ENCODE measurements around the gene OR10G7.

DNA sequence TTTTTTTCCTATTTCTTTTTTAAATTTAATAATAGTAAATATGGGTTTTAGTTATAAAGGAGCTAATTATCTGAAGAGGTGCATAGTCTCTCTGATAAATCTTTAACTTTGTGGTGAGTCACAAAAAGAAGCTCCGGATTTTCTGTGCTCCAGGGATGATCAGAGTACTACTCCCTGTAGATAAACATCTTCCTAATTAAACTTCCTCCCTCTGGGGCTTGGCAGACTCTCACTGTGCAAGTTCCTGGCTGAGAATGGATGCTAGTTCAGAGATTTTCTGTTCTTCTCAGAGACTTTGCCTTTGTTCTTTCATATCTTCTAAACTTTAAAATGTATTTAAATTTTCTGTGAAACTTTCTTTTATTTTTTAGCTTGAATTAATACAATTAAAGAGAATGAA, at the start of gene OR10G7:
- TF ChIP-seq, protein P1, sequence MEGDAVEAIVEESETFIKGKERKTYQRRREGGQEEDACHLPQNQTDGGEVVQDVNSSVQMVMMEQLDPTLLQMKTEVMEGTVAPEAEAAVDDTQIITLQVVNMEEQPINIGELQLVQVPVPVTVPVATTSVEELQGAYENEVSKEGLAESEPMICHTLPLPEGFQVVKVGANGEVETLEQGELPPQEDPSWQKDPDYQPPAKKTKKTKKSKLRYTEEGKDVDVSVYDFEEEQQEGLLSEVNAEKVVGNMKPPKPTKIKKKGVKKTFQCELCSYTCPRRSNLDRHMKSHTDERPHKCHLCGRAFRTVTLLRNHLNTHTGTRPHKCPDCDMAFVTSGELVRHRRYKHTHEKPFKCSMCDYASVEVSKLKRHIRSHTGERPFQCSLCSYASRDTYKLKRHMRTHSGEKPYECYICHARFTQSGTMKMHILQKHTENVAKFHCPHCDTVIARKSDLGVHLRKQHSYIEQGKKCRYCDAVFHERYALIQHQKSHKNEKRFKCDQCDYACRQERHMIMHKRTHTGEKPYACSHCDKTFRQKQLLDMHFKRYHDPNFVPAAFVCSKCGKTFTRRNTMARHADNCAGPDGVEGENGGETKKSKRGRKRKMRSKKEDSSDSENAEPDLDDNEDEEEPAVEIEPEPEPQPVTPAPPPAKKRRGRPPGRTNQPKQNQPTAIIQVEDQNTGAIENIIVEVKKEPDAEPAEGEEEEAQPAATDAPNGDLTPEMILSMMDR (optimal IDR thresholded peaks at IDR 0.05 in 1 of 3, IDR thresholded peaks at IDR 0.05 in 1 of 3, conservative IDR thresholded peaks at IDR 0.05 in 1 of 3; ENCODE audit: extremely low read depth in 1 of 3, insufficient read depth in 2 of 3, low read length in 3 of 3): no peak
- no peak for TF ChIP-seq EZH2 (IDR thresholded peaks at IDR 0.05; ENCODE audit: low read length)
